Tibial nerve (tissue), 3 donors: Measurements from ENCODE around the gene HS6ST1.

Experiments used
- POLR2A ChIP-seq, 2 donors: fragments of 450-650 bp; IDR thresholded peaks; one replicate each; pipeline ENCODE4 v1.6.1; 2017; ENCODE audit warnings: antibody characterized with exemption in 2 of 2, mild to moderate bottlenecking in 2 of 2, moderate library complexity in 2 of 2
- TF ChIP-seq, protein P1 (sequence below), 5 experiments: fragments of 200-600 bp in 3 of 5; fragments of 450-650 bp in 2 of 5; sonication (generic) in 3 of 5; IDR thresholded peaks; one replicate each; pipeline ENCODE4 v1.5.1; 2016 to 2019; ENCODE audit warnings: antibody characterized with exemption in 5 of 5, mild to moderate bottlenecking in 3 of 5, moderate library complexity in 2 of 5

- TF ChIP-seq, protein P1, sequence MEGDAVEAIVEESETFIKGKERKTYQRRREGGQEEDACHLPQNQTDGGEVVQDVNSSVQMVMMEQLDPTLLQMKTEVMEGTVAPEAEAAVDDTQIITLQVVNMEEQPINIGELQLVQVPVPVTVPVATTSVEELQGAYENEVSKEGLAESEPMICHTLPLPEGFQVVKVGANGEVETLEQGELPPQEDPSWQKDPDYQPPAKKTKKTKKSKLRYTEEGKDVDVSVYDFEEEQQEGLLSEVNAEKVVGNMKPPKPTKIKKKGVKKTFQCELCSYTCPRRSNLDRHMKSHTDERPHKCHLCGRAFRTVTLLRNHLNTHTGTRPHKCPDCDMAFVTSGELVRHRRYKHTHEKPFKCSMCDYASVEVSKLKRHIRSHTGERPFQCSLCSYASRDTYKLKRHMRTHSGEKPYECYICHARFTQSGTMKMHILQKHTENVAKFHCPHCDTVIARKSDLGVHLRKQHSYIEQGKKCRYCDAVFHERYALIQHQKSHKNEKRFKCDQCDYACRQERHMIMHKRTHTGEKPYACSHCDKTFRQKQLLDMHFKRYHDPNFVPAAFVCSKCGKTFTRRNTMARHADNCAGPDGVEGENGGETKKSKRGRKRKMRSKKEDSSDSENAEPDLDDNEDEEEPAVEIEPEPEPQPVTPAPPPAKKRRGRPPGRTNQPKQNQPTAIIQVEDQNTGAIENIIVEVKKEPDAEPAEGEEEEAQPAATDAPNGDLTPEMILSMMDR (IDR thresholded peaks at IDR 0.05) = no peak
- no peak for TF ChIP-seq POLR2A (IDR thresholded peaks at IDR 0.05)
These were observed 25.4 kb upstream of the HS6ST1 start for GRCh38 chr2:128344101-128344500.
